ENCODE measurements around the gene JARID2. TPM values are rescaled to one million over a fixed set of nuclear protein-coding genes. Genes with fewer than 3 reads are reported as not detected.

The JARID2 gene
- total and polyA plus RNA-seq, 10 of the 15 experiments (the other 5 are each of a cell fraction or from before 2014, with no cell fraction given) = 4.2 to 21.6 (median 11.7) TPM

DNA sequence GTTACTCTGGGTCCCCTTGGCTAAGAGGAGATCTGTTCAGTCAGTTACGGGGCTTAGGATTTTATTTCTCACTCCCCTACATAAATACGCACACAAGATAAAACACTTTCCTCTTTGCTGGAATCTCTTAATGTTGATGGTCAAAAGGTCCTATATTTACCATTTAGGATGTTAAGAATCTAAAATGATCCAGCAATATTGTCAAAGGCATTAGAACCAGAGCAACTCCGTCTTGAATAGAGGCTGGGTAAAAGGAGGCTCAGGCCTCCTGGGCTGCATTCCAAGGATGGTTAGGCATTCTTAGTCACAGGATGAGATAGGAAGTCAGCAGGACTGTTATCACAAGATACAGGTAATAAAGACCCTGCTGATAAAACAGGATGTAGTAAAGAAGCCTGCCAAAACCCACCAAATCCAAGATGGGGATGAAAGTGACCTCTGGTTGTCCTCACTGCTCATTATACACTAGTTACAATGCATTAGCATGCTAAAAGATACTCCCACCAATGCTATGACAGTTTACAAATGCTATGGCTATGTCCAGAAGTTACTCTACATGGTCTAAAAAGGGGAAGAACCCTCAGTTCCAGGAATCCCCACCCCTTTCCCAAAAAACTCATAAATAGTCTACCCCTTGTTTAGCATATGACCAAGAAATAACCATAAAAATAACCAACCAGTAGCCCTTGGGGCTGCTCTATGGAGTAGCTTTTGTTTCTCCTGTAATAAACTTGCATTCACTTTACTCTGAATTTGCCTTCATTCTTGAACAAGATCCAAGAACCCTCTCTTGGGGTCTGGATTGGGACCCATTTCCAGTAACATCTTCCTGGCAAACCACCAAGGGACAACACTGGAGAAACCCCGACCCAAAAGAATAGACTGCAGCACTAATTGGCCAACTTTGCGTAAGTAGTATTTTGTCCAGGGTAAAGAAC lies 309.5 kb downstream of the JARID2 start:
- CTCF ChIA-PET = interaction anchor here (0.5 kb wide), 1 partner anchor 1363 kb away, joined by 4 read pairs; no protein-coding TSS in a partner anchor
- H3K4me2 ChIP-seq (ENCODE audit: control insufficient read depth, insufficient read depth) = no peak overlapping the region

DNA sequence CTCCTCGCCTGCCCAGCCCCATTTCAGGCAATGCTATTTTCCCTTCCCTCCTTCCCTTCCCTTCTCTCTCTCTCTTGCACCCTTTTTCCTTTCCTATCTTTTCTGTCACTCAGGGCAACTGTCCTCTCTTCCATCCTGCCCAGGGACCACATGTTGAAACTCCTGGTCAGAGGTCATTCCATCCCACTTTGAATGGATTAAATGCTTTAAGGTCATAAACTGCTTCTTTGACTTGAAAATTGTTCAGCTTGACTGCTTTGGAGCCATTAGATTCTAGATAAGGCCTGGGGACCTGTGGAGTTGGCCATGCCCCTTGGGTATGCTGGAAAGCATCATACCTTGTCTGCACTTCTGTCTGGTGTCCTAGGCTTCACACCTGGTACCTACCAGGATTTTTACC lies 310.8 kb downstream of the JARID2 start:
- 100% methylated on average over 1 of the region's 1 CpG for WGBS (ENCODE audit: insufficient coverage, insufficient replicate concordance, low lambda C conversion rate, missing lambda C conversion rate)
- Histone ChIP-seq H3K27me3 (replicated peaks in 1 of 2; ENCODE audit: control insufficient read depth in 2 of 2, insufficient read depth in 2 of 2, low read length in 1 of 2) (no peaks in the 10 kb centered on the region), H4K20me1 (ENCODE audit: control insufficient read depth, insufficient read depth) (no peaks in the 10 kb centered on the region), H3K4me1 (ENCODE audit: control insufficient read depth, insufficient read depth, low read length) (peaks cover 2% of the 10 kb centered on the region), H3K9ac (ENCODE audit: control insufficient read depth, insufficient read depth, low read length) (no peak overlapping the region), H3K79me2 (ENCODE audit: control insufficient read depth, insufficient read depth, low read length) (no peaks in the 10 kb centered on the region), H2AFZ (ENCODE audit: control insufficient read depth, low read depth, low read length) (no peak overlapping the region), H3K9me3 (replicated peaks; ENCODE audit: control insufficient read depth, insufficient read depth, low read length) (no peaks in the 10 kb centered on the region), H3K4me3 (no peak overlapping the region), H3K36me3 (ENCODE audit: control insufficient read depth in 2 of 2, insufficient read depth in 2 of 2, low read length in 1 of 2) (peaks cover 0 to 1% of the 10 kb centered on the region in 2 experiments; a peak in 3 of 4 replicates), H3K27ac (ENCODE audit: control insufficient read depth, insufficient read depth) (no peak overlapping the region), H3K4me2 (ENCODE audit: control insufficient read depth, insufficient read depth) (no peak overlapping the region)
- ATAC-seq (no peak), FAIRE-seq (no peak), DNase-seq (ENCODE audit: low read depth, low spot score) (no peak)
- ChIA-PET CTCF (no interaction called here), SMC1A (ENCODE audit: uncharacterized antibody, unreplicated experiment) (interaction anchor here (0.7 kb wide), 1 partner anchor 124 kb away, joined by 4 read pairs; no protein-coding TSS in a partner anchor), POLR2A (interaction anchor here (0.7 to 1.1 kb wide), 2 partner anchors 11 to 102 kb away, joined by 3 to 4 read pairs; no protein-coding TSS in a partner anchor), RAD21 (ENCODE audit: unreplicated experiment) (interaction anchor here (0.6 kb wide), 1 partner anchor 851 kb away, joined by 3 read pairs; no protein-coding TSS in a partner anchor)
- in situ Hi-C loops (cut with MboI) = no loop called here
- intact Hi-C loops (cut with micrococcal nuclease; ENCODE audit: unreplicated experiment) = no loop called here
- BruUV-seq (replicated peaks) = no TSS peak
- TF ChIP-seq RCOR1 (conservative IDR thresholded peaks at IDR 0.05; ENCODE audit: low read depth, low read length) (no peak), HDAC2 (IDR thresholded peaks at IDR 0.05) (no peak), TBL1XR1 (IDR thresholded peaks at IDR 0.05; ENCODE audit: low read depth, low read length) (no peak), RUNX3 (IDR thresholded peaks at IDR 0.05; ENCODE audit: low read length) (no peak), ZNF384 (IDR thresholded peaks at IDR 0.05; ENCODE audit: borderline replicate concordance, low read depth, low read length) (no peak)
- TF ChIP-seq, protein P1, sequence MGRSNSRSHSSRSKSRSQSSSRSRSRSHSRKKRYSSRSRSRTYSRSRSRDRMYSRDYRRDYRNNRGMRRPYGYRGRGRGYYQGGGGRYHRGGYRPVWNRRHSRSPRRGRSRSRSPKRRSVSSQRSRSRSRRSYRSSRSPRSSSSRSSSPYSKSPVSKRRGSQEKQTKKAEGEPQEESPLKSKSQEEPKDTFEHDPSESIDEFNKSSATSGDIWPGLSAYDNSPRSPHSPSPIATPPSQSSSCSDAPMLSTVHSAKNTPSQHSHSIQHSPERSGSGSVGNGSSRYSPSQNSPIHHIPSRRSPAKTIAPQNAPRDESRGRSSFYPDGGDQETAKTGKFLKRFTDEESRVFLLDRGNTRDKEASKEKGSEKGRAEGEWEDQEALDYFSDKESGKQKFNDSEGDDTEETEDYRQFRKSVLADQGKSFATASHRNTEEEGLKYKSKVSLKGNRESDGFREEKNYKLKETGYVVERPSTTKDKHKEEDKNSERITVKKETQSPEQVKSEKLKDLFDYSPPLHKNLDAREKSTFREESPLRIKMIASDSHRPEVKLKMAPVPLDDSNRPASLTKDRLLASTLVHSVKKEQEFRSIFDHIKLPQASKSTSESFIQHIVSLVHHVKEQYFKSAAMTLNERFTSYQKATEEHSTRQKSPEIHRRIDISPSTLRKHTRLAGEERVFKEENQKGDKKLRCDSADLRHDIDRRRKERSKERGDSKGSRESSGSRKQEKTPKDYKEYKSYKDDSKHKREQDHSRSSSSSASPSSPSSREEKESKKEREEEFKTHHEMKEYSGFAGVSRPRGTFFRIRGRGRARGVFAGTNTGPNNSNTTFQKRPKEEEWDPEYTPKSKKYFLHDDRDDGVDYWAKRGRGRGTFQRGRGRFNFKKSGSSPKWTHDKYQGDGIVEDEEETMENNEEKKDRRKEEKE (IDR thresholded peaks at IDR 0.05) = no peak
- TF ChIP-seq, protein P2, sequence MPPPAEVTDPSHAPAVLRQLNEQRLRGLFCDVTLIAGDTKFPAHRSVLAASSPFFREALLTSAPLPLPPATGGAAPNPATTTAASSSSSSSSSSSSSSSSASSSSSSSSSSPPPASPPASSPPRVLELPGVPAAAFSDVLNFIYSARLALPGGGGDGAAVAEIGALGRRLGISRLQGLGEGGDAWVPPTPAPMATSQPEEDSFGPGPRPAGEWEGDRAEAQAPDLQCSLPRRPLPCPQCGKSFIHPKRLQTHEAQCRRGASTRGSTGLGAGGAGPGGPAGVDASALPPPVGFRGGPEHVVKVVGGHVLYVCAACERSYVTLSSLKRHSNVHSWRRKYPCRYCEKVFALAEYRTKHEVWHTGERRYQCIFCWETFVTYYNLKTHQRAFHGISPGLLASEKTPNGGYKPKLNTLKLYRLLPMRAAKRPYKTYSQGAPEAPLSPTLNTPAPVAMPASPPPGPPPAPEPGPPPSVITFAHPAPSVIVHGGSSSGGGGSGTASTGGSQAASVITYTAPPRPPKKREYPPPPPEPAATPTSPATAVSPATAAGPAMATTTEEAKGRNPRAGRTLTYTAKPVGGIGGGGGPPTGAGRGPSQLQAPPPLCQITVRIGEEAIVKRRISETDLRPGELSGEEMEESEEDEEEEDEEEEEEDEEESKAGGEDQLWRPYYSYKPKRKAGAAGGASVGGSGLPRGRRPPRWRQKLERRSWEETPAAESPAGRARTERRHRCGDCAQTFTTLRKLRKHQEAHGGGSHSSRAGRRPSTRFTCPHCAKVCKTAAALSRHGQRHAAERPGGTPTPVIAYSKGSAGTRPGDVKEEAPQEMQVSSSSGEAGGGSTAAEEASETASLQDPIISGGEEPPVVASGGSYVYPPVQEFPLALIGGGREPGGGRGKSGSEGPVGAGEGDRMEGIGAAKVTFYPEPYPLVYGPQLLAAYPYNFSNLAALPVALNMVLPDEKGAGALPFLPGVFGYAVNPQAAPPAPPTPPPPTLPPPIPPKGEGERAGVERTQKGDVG (CRISPR knock-in tag; IDR thresholded peaks at IDR 0.05) = no peak

More for the DNA sequence above, 309.5 kb downstream of the JARID2 start:
- ChIA-PET RAD21 (ENCODE audit: unreplicated experiment) (no interaction called here), SMC1A (ENCODE audit: uncharacterized antibody, unreplicated experiment) (no interaction called here), POLR2A (no interaction called here)
- intact Hi-C loops (cut with micrococcal nuclease; ENCODE audit: unreplicated experiment) = no loop called here
- H3K9ac ChIP-seq (ENCODE audit: control insufficient read depth, insufficient read depth, low read length) = no peak overlapping the region
- H3K36me3 ChIP-seq (ENCODE audit: control insufficient read depth in 2 of 2, insufficient read depth in 2 of 2, low read length in 1 of 2) = peaks cover 0 to 3% of the 10 kb centered on the region in 2 experiments; a peak in 3 of 4 replicates
- H3K27me3 ChIP-seq (replicated peaks in 1 of 2; ENCODE audit: control insufficient read depth in 2 of 2, insufficient read depth in 2 of 2, low read length in 1 of 2) = no peaks in the 10 kb centered on the region
- H3K9me3 ChIP-seq (replicated peaks; ENCODE audit: control insufficient read depth, insufficient read depth, low read length) = no peaks in the 10 kb centered on the region
- TF ChIP-seq GATAD2B (conservative IDR thresholded peaks at IDR 0.05; ENCODE audit: low read depth) = no peak
- TF ChIP-seq FOXM1 (IDR thresholded peaks at IDR 0.05; ENCODE audit: low read depth, low read length) = no peak
- no peak for TF ChIP-seq RELA (IDR thresholded peaks at IDR 0.05; ENCODE audit: borderline replicate concordance, partially characterized antibody)
- no peak for TF ChIP-seq BMI1 (IDR thresholded peaks at IDR 0.05; ENCODE audit: borderline replicate concordance)
- no peak for TF ChIP-seq POLR2A (IDR thresholded peaks at IDR 0.05; ENCODE audit: low read depth, low read length)
- TF ChIP-seq FOXK2 (IDR thresholded peaks at IDR 0.05) = no peak
- no peak overlapping the region for H3K27ac ChIP-seq (ENCODE audit: control insufficient read depth, insufficient read depth)
- no peak overlapping the region for H2AFZ ChIP-seq (ENCODE audit: control insufficient read depth, low read depth, low read length)
- no peak for FAIRE-seq
- DNase-seq (ENCODE audit: low read depth, low spot score) = no peak
- in situ Hi-C loops (cut with MboI) = no loop called here
- H3K79me2 ChIP-seq (ENCODE audit: control insufficient read depth, insufficient read depth, low read length) = no peaks in the 10 kb centered on the region
- peaks cover 7% of the 10 kb centered on the region for H3K4me1 ChIP-seq (ENCODE audit: control insufficient read depth, insufficient read depth, low read length)
- H4K20me1 ChIP-seq (ENCODE audit: control insufficient read depth, insufficient read depth) = no peaks in the 10 kb centered on the region
- 99% methylated on average over 5 of the region's 5 CpGs for WGBS (ENCODE audit: insufficient coverage, insufficient replicate concordance, low lambda C conversion rate, missing lambda C conversion rate)
- no peak for ATAC-seq
- no TSS peak for BruUV-seq (replicated peaks)
- no peak overlapping the region for H3K4me3 ChIP-seq
